A549 (cell line): ENCODE results near the gene SYTL3. TPM values are rescaled to one million over a fixed set of nuclear protein-coding genes. Genes with fewer than 3 reads are reported as not detected.
"Not testable (repeated sequence)": the region's sequence is repeated elsewhere in the genome, so short reads cannot be mapped to it uniquely, and the experiment has no call there.

Source experiments
- ATAC-seq, 2 experiments: fragments of 200-7000 bp in 1 of 2; fragments of >200 bp in 1 of 2; cut with Nextera tagmentation in 1 of 2; cut with Tn5 transposase in 1 of 2; 3 replicates each; pipeline versions ENCODE4 v1.8.0 to v1.9.1; 2018 to 2020; ENCODE audit warnings: mild to moderate bottlenecking in 1 of 2, moderate library complexity in 1 of 2
- CTCF ChIA-PET: fragments of 300-600 bp; sonication (Branson Sonifier 250); formaldehyde crosslinking; extraction: SDS; loops from one replicate; lab custom pipeline; 2021; ENCODE audit warnings: antibody characterized with exemption, inconsistent platforms; lab: Yijun Ruan, JAX
- POLR2A ChIA-PET: fragments of 350-600 bp; formaldehyde crosslinking; extraction: SDS; loops from one replicate; lab custom pipeline; 2021; ENCODE audit warnings: antibody characterized with exemption, inconsistent platforms; lab: Yijun Ruan, JAX
- DNase-seq, 2 experiments: peaks; one replicate each; pipeline versions ENCODE4 v3.0.0 to v3.0.0-alpha.2; 2011 to 2016; ENCODE audit warnings: low read depth in 1 of 2, low spot score in 1 of 2
- FAIRE-seq: peaks from 2 replicates; lab custom pipeline; 2011; peaks lifted over from hg19 to GRCh38; lab: Jason Lieb, UNC
- H3K27ac ChIP-seq, 2 experiments: fragments of >200 bp; sonication (Bioruptor Twin); formaldehyde crosslinking; 3 replicates each; pipeline ENCODE4 v1.5.1; 2016 to 2017
- H3K4me1 ChIP-seq: fragments of >200 bp; sonication (Bioruptor Twin); formaldehyde crosslinking; 3 replicates; pipeline ENCODE4 v1.6.1; 2016
- H3K4me2 ChIP-seq: fragments of >200 bp; sonication (Bioruptor Twin); formaldehyde crosslinking; 3 replicates; pipeline ENCODE4 v1.6.1; 2016
- H3K4me3 ChIP-seq: fragments of >200 bp; sonication (Bioruptor Twin); formaldehyde crosslinking; 3 replicates; pipeline ENCODE4 v1.5.1; 2016
- H3K9me3 ChIP-seq: fragments of >200 bp; sonication (Bioruptor Twin); formaldehyde crosslinking; 3 replicates; pipeline ENCODE4 v1.6.1; 2016
- CEBPB ChIP-seq, 2 experiments: fragments of >200 bp in 1 of 2; sonication (Bioruptor Twin) in 1 of 2; formaldehyde crosslinking in 1 of 2; IDR thresholded peaks; 2 replicates each; pipeline ENCODE4 v1.6.1; 2012 to 2016
- CHD2 ChIP-seq: fragments of 150-350 bp; IDR thresholded peaks from 2 replicates; pipeline ENCODE4 v1.6.1; 2014; ENCODE audit warnings: low read length; ENCODE audit not compliant: partially characterized antibody
- CTCF ChIP-seq: fragments of >200 bp; sonication (Bioruptor Twin); formaldehyde crosslinking; IDR thresholded peaks from 3 replicates; pipeline ENCODE4 v1.5.1; 2016
- E2F6 ChIP-seq: IDR thresholded peaks from 2 replicates; pipeline ENCODE4 v1.6.1; 2012; ENCODE audit warnings: low read depth, borderline replicate concordance
- EHF ChIP-seq: fragments of 250-450 bp; sonication (Bioruptor Pico); IDR thresholded peaks from 2 replicates; pipeline ENCODE4 v1.5.0; 2020; ENCODE audit warnings: mild to moderate bottlenecking
- HMGXB4 ChIP-seq: fragments of 250-450 bp; sonication (Bioruptor Pico); IDR thresholded peaks from 2 replicates; pipeline ENCODE4 v1.5.0; 2021; ENCODE audit warnings: mild to moderate bottlenecking, moderate library complexity, borderline replicate concordance
- HOXB5 ChIP-seq: fragments of 250-450 bp; sonication (Bioruptor Pico); IDR thresholded peaks from 2 replicates; pipeline ENCODE4 v1.5.0; 2020; ENCODE audit warnings: mild to moderate bottlenecking, moderate library complexity
- PHF8 ChIP-seq: fragments of 200-600 bp; sonication (generic); IDR thresholded peaks from 2 replicates; pipeline ENCODE4 v1.6.1; 2016; ENCODE audit warnings: low read depth, mild to moderate bottlenecking, antibody characterized with exemption, moderate library complexity, borderline replicate concordance
- RAD21 ChIP-seq, 2 experiments: fragments of >200 bp in 1 of 2; sonication (Bioruptor Twin) in 1 of 2; formaldehyde crosslinking in 1 of 2; IDR thresholded peaks in 1 of 2; conservative IDR thresholded peaks in 1 of 2; 2 replicates in 1 of 2; 3 replicates in 1 of 2; pipeline ENCODE4 v1.6.1; 2012 to 2018; ENCODE audit warnings: inconsistent platforms in 1 of 2
- SMC3 ChIP-seq: fragments of >200 bp; sonication (Bioruptor Twin); formaldehyde crosslinking; IDR thresholded peaks from 3 replicates; pipeline ENCODE4 v1.6.1; 2018; ENCODE audit warnings: inconsistent platforms
- WGBS: methylation state at CpG from one replicate; pipeline ENCODE4 v1.1.6; 2017; ENCODE audit errors: missing lambda C conversion rate; 5-methylcytosine and 5-hydroxymethylcytosine counted together
- polyA plus RNA-seq, 4 experiments: library from polyadenylated mRNA; depleted of rRNA in 3 of 4; stranded (reverse); fragments of >200 nt; fragmentation: RNase III in 1 of 4; extraction: RNeasy Plus Mini Kit Qiagen cat#74134 plus additional on column Dnase treatment in 1 of 4; gene quantifications; 2 replicates in 3 of 4; 3 replicates in 1 of 4; pipeline ENCODE4 v1.2.3, GENCODE V29; 2011 to 2017

Gene SYTL3
- polyA plus RNA-seq, 2 of the 4 experiments (the other 2 are of a cell fraction) = 0.63 to 0.89 TPM

- peak overlapping the region in 1 of 2 experiments; percentile 3; a peak in 1 of 6 replicates for H3K27ac ChIP-seq
- FAIRE-seq (no peak), DNase-seq (no peak), ATAC-seq (no peak)
- H3K4me2 ChIP-seq = 0 out of 3 replicates have a peak overlapping the region, but pooled peaks have one; percentile 2
- CTCF ChIA-PET = no interaction called here
- H3K4me3 ChIP-seq = no peak overlapping the region
- WGBS = 66% methylated on average over 10 of the region's 10 CpGs
- POLR2A ChIA-PET = no interaction called here
- H3K4me1 ChIP-seq = peaks cover 26% of the 10 kb centered on the region
- H3K9me3 ChIP-seq = no peaks in the 10 kb centered on the region
- TF ChIP-seq CEBPB (IDR thresholded peaks at IDR 0.05) (peak; percentile 53 to 58; a peak in 2 of 4 replicates), EHF (no peak)
Observed at GRCh38 chr6:158654960-158655489, 5.2 kb downstream of the SYTL3 start.

GRCh38 chr6:158655569-158656450 is 6.0 kb downstream of the SYTL3 start:
- ATAC-seq (peak; percentile 39 to 51; a peak in 3 of 6 replicates), FAIRE-seq (no peak), DNase-seq (no peak)
- peak overlapping the region in 1 of 2 experiments; percentile 19; a peak in 1 of 6 replicates for H3K27ac ChIP-seq
- 0 out of 3 replicates have a peak overlapping the region, but pooled peaks have one; percentile 2 for H3K4me2 ChIP-seq
- no peaks in the 10 kb centered on the region for H3K9me3 ChIP-seq
- TF ChIP-seq PHF8 = no peak
- no peak for TF ChIP-seq HMGXB4
- TF ChIP-seq E2F6 = no peak
- 0 out of 4 replicates have a peak, but pooled peaks of 1 of the 2 experiments have one; percentile 2 for TF ChIP-seq CEBPB (IDR thresholded peaks at IDR 0.05)
- no peak for TF ChIP-seq HOXB5 (CRISPR knock-in tag)
- 84% methylated on average over 20 of the region's 22 CpGs for WGBS
- H3K4me3 ChIP-seq = no peak overlapping the region
- H3K4me1 ChIP-seq = peaks cover 26% of the 10 kb centered on the region
- POLR2A ChIA-PET = no interaction called here
- CTCF ChIA-PET = no interaction called here

GRCh38 chr6:158656986-158657385 is 7.1 kb downstream of the SYTL3 start:
- ATAC-seq, FAIRE-seq, H3K27ac ChIP-seq, H3K9me3 ChIP-seq, H3K4me3 ChIP-seq, POLR2A ChIA-PET: not testable (repeated sequence)
- peak overlapping the region; percentile 51 for H3K4me2 ChIP-seq
- peaks cover 26% of the 10 kb centered on the region for H3K4me1 ChIP-seq
- 17% methylated on average over 9 of the region's 9 CpGs for WGBS
- CTCF ChIA-PET = interaction anchor here (0.7 kb wide), 1 partner anchor 34 kb away, joined by 3 read pairs; no protein-coding TSS in a partner anchor
- peak in 1 of 2 experiments; percentile 14 for DNase-seq

GRCh38 chr6:158660333-158660754 is 10.5 kb downstream of the SYTL3 start:
- CTCF ChIA-PET = interaction anchor here (1.0 to 3.0 kb wide), 7 partner anchors 9 to 447 kb away, joined by 3 to 8 read pairs (median 5); partner anchors contain the start of gene SYTL3
- FAIRE-seq = no peak
- peak; percentile 32 to 54 for DNase-seq
- H3K4me1 ChIP-seq = peaks cover 16% of the 10 kb centered on the region
- POLR2A ChIA-PET = no interaction called here
- WGBS = 30% methylated on average over 10 of the region's 10 CpGs
- no peaks in the 10 kb centered on the region for H3K9me3 ChIP-seq
- no peak overlapping the region for H3K4me3 ChIP-seq
- TF ChIP-seq RAD21 (conservative IDR thresholded peaks at IDR 0.05 in 1 of 2, IDR thresholded peaks at IDR 0.05 in 1 of 2) (peak; percentile 45 to 55; a peak in 4 of 5 replicates), CTCF (peak; percentile 54), SMC3 (peak; percentile 54), CHD2 (no peak)
- TF ChIP-seq, all 56 proteins: peak for 3
- peak; percentile 74 to 86 for ATAC-seq
- H3K27ac ChIP-seq = no peak overlapping the region
- 0 out of 3 replicates have a peak overlapping the region, but pooled peaks have one; percentile 3 for H3K4me2 ChIP-seq
